GM19438 (cell line): ENCODE measurements around the gene KCNN4.

ENCODE experiments used
- ATAC-seq: cut with Tn5 transposase; IDR thresholded peaks from one replicate; pipeline ENCODE4 v1.9.1; 2021; ENCODE audit warnings: low read depth; ENCODE audit not compliant: unreplicated experiment

KCNN4 gene

DNA sequence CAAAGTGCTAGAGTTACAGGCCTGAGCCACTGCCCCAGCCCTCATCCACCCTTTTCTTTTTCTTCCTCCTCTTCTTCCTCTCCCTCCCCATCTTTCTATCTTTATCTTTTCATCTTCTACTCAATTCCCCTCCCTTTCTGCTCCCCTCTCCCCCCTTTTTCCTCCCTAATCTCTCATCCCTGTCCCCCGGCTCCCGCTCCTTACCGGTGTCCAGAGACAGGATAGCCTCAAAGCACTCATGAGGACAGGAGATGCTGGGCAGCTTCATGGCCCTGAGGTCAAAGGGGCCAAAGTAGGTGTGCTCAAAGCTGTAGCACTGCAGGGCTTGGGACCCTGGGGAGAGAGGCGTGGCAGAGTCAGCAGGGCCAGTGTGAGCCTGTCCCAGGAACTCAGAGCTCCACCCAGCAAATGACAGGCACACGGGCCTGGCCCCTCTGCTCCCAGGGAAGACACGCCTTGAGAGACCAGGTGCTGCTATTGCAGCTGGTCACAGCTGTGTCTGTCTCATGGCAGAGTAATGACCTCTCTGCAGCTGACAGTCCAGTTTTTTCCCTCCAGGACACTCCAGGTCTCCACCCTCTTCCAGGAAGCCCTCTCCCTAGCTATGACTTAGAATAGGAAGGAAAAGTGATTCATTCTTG lies 18.8 kb upstream of the KCNN4 start:
- ATAC-seq = no peak

DNA sequence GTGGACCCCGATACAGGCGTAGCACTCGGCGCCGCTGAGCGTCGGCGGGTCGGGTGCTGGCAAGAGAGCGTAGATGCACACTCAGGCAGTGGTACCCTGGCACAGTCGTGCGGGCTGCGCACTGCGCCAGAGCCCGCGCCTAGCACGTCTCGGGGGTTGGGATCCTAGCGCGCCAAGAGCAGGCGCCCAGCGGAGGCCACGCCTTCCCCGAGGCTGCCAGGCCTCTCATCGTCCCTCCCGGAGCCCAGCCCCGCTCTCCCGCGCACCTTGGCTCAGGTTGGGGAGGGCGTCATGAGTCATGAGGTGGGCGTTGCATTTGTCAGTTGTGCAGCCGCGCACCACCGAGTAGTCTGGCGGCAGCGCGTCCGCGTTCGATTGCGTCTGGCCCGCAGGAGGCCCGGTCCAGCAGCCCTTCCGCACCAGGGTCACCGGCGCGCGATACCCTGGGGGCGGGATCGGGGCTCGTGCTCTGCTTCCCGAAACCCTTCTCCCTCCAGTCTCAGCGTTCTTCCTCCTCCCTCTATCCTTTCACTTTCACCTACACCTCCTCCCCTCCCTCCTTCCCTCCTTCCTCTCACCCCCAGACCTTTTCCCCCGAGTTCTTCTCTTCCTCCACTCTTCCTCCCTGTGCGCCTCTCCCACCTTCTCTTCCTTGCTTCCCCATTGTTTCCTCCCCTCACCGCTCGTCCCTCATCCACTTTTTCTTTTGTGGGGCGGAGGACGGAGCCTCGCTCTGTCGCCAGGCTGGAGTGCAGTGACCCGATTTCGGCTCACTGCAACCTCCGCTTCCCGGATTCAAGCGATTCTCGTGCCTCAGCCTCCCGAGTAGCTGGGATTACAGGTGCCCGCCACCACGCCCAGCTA lies 18.0 kb upstream of the KCNN4 start:
- ATAC-seq = no peak

DNA sequence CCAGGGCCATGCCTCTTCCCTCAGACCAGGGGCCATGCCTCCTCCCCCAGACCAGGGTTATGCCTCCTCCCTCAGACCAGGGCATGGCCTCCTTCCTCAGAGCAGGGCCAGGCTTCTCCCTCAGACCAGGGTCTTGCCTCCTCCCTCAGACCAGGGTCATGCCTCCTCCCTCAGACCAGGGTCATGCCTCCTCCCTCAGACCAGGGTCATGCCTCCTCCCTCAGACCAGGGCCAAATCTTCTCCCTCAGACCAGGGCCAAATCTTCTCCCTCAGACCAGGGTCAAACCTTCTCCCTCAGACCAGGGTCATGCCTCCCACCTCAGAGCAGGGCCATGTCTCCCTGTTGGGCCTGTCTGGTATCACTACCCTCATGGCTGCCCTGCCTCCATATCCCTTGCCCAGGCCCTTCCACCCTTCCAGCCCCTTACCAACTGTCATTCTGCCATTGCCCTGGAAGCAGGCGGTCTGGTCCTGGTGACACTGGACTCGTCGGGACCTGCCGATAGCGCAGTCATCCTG lies 17.3 kb upstream of the KCNN4 start:
- ATAC-seq = no peak

DNA sequence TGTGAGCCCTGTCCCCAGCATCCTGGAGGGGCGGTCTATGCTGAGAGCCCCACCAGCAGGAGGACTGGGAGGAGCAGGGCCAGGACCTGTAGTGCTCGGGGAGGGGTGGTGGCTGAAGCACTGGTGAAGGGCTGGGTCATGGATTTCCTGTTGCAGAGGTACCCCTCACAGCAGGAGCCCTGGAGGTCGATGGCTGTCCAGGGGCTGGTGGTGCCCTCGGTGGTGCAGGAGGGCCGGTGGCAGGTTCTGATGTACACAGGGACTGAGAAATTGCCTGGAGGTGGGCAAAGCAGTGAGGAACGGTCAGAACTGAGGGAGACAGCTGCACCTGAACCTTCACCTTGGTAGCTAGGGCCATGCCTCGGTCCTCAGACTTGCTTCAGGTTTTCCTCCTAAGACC lies 16.8 kb upstream of the KCNN4 start:
- ATAC-seq = no peak

DNA sequence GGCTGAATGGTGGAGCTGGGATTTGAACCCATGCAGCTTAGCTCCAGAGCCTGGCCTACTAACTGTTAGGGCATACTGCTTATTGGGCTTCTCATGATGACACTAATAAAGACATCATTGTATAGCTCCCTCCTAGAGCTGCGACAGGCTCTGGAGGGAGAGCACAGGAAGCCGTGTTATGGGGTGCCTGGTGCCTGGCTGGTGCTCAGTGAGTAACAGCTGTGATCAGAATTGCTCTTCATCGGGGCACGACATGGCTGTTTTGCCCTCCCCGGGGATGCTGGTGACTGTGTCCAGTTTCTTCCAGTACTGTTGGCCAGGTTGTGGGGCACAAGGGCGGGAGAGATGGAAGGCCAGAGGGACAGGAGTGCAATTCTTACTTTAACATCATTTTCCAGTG lies 16.3 kb upstream of the KCNN4 start:
- ATAC-seq = no peak

DNA sequence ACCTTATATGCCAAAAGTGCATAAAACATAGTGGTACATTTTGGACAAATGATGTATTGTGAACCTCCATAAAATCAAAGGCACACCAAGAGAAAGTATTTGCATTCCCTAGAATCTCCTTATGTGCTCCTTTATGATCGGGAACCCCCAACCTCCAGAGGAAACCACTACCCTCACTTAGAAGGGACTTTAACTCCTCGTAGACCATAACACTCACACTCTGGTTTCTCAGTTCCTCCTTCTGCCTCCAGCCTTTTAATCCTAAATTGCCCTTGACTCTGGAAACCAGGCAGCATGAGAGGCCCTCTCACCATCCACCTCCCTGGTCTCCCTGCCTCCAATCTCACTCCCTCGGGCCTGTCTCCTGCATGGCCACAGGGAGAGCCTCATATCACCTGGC lies 9.8 kb upstream of the KCNN4 start:
- ATAC-seq = no peak

DNA sequence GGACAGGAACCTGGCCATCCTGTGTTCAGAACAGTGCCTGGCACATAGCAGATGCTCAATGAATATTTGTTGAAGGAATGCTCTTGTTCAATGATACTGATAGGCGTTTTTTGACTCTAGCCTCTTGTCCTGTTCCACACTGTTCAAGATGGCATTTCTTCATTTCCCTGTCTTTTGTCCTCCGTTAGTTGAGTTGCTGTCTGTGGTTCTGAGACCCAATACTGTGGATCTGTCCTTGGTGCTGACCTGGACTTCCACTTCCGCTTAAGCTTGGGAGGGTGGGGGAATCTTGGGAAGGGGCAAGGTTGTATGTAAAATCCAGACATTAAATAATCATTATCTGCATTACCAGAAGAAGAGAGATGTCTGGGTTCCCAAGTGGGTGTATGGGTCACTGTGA lies 8.3 kb upstream of the KCNN4 start:
- ATAC-seq = no peak

DNA sequence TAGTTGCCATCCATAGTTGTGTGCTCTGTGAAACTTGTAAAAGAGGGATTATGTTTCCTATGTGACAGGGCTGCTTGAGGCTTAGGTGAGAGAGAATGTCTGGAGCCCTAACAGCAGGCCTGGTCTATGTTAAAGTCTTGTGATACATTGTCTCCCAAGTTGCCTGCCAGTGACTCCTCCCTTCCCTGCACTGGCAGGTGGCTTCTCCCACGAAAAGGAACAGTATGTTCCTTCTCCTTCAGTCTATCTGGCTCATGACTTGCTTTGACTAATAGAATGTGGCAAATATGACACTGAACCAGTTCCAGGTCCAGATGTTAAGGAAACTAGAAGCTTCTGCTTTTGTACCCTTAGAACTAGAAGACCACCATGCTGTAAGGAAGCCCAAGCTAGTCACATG lies 5.9 kb upstream of the KCNN4 start:
- ATAC-seq = no peak

DNA sequence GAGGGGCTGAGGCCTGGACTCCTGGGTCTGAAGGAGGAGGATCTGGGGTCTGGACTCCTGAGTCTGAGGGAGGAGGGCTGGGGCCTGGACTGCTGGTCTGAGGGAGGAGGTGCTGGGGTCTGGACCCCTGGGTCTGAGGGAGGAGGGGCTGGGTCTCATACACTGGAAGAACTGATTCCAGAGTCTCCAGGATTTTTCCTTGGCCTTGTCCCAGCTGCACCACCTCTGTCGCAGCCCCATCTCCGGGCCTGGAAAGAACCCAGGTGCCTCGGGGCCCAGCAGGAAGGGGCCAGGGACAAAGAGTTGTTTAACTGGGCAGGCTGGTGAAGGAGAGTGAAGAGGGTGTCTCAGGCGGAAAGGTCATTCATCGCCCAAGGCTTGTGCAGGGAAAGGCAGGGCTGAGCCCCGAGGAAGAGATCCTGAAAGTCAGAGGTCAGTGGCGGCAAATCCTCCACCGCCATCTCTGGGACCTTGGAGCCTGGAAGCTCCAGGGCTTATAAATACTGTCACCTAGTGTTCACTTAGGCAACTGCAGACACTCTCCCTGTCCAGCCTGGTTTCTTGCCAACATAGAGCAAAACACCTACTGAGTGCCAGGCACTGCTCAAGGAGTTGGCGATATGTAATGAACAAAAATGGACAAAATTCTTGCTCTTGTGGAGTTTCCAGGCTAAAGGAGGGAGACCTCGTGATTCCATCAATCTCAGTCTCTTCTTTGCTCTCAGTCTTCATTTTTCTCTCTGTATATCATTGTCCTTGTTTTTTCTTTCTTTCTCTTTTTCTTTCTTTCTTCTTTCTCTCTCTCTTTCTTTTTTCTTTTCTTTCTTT lies 4.4 kb upstream of the KCNN4 start:
- no peak for ATAC-seq

DNA sequence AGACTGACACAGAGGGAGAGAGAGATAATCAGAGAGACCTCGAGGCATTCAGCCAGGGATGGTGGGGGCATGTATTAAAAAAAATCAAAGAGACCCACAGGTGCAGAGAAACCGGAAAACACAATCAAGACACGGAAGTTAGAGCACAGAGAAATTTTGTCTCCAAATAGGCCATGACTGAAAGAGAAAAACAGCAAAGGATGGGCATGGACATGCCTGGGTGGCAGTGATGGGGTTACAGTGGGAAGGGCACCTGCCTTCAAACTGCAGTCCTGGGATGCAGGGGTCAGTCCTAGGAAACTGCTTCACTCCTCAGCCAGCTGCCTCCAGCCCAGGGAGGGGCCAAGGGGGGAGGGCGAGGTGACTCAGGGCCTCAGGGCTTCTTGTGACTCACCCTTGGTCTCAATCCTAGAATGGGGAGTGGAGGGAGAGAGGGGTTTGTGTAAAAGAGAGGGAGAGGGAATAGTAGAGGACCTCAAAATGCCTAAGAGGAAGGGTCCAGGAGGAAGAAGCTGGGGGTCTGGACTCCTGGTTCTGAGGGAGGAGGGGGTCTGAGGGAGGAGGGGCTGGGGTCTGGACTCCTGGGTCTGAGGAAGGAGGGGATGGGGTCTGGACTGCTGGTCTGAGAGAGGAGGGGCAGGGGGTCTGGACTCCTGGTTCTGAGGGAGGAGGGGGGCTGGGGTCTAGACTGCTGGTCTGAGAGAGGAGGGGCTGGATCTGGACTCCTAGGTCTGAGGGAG lies 3.6 kb upstream of the KCNN4 start:
- ATAC-seq = no peak

DNA sequence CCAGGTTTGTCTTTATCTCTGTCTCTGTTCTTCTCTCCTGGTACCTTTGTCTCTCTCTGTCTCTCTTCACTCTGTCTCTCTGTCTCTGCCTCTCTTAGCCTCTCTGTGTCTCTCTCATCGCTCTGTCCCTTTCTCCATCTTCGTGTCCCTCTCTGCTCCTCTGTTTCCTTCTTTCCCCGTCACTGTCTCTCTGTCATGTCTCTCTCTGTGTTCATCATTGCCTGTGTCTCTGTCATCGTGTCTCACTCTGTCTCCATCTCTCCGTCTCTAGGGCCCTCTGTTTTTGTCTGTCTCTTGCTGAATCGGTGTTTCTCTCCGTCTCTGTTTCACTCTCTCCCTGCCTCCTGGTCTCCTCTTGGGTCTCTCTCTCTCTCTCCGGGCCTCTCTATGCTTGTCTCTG lies 2.9 kb upstream of the KCNN4 start:
- ATAC-seq = no peak

DNA sequence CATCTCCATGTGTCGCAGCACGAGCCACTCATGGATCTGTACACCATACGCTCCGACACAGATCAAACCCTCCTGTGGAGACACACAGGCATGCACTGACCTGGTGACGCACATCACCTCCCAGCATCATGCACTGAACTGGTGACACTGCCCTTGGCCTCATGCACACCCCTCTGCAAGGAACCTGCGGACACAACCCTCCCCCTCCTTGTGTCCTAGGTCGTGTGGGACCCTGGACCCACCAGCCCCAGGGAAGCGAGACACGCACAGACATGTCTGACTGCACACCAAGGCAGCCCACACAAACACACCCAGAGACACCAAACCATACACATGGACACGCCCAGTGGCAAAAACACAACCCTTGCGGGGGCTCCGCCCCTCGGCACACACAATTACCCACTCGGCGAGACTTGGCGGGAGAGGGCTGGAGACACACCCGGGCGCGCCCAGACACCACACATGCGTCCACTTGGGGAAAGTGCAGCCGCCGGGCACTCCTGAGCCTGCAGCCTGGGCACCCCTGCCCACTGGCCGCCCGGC lies 2.0 kb upstream of the KCNN4 start:
- ATAC-seq = no peak

DNA sequence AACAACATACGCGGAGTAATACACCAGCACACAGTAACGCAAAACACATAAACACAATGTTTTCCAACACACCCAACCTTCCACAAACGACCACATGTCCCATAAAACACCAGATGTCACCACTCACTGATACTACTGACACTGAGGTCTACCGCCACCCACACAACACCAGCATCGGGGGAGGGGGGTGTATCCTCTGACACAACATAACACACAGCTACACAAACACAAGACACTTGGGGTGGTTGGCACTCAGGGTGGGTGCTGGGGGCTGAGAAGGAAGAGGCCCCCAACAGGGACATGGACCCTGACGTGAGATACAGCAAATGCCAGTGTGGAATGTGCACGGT lies 1.5 kb upstream of the KCNN4 start:
- ATAC-seq = no peak

DNA sequence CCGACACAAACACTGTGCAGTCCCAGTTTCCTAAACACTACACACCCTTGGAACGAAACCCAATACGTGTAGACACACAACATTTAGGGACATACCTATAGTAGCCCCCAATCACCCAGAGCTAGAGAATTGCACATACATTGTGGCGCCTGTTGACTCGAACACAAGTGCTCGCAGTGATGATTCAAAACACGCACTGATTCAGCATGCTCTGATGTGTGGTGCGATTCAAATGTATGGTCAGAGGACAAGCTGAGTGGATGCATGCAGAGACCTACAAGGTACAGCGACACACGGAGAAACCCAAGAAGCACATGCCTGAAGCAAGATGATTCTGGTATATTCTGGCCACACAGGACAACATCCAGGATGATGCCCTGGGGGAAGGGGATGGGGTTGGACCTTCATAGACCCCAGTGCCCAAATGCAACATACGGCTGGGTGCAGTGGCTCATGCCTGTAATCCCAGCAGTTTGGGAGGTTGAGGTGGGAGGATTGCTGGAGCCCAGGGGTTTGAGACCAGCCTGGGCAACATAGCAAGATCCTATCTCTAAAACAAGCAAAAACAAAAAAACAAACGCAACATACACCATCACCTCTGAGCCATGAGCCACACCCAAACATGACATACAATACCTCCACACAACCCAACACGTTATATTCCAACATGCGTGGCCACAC lies 997 bp upstream of the KCNN4 start:
- no peak for ATAC-seq

DNA sequence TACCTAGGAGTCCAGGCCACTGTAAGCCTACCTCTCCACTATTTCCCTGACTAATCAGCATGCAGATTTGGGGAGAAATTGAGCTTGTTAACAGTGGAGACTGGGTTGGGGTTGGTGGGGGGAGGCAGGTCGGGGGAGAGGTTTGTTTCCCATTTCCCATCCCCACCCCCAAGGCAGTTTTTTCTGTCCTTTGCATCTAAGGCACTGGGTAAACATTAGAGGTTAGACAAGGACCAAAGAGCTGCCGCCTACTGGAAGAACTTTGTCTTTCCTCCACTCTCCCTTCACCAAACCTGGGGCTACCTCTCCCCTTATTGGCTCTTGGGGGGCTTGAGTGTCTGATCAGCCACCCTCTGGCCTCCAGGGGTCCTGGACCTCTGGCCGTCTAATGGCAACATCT lies 953 bp downstream of the KCNN4 start:
- no peak for ATAC-seq

DNA sequence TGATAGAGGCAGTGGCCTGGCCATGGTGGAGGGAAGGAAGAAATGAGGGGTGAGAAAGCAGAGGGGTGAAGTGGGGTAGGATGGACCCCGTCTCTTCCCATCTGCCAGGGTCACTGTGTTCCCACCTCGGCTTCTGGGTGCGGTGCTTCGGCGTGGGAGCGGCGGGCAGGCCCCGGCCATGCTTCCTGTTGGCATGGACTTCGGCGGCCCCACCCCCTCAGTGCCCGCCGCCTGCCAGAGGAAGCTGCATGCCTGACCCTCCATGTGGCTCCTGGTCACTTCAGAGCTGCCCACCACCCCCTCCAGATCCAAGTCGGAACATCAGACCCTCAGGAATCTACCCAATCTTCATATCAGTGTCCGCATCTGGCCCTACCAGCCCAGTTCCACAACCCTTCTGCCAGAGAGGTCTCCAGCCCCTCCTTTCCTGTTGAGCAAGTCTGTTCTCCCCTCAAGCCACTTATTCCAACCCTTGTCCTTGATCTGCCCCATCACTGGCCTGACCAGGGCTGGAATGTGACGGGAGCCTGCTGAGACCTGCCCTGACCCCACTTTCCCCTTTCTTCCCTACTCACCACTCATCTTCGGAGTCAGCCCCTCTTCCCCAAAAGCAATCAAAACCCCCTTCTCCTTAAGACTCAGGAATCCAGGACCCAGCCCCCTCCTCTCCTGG lies 1.5 kb downstream of the KCNN4 start:
- no peak for ATAC-seq

DNA sequence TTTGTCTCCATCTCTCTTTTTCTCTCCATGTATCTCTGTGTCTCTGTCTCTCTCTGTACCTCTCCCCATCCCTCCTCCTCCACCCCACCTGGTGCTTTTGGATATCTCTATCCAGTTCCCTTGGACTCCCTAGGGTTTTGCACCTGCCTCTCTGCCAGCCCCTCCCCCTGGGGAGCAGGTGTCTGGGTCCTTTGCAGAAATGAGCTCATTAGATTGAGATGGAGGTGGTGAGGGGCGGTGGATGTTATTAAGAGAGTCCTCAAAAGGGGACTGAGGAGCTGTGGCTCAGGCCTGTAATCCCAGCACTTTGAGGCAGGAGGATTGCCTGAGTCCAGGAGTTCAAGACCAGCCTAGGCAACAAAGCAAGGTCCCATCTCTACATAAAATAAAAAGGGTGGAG lies 2.1 kb downstream of the KCNN4 start:
- ATAC-seq = no peak

DNA sequence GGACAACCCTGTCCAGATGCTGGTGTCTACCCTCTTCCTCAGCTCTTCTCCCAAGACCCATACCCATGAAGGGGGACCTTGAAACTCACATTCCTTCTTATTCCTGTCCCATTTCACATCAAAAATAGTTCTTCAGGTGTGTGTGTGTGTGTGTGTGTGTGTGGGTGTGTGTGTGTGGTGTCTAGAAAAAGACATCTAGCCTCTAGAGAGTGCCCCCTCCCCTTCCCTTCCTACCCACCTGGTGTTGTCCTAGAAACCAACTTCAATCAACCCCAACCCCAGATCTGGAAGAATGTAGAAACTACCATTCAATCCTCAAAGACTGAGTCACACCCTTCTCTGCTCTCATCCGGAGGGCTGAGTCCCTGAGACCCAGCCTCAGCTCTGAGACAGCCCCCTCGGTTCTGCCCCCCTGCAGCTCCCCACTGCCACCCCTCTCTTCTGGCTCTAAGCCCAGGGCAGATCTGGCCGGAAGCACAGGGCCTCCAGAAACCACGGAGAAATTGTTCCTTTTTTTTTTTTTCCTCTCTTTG lies 3.5 kb downstream of the KCNN4 start:
- no peak for ATAC-seq

DNA sequence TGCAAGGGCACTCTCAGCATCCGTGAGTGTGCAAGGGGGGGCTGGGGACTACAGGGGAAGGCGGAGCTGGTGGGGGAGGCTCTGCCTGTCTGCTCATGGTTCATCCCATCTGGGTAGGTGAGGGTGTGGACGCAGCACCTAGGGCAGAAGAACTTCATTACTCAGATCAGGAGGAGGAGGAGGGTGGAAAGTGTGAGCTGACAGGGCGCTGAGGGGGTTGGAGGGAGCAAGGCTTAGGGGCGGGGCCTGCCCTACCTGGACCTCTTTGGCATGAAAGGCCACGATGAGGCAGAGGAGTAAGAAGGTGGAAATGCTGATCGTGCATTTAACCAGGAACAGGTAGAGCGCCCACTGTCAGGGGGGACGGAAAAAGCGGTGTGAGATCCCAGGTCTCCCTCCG lies 4.5 kb downstream of the KCNN4 start:
- no peak for ATAC-seq
